ENCODE measurements around the gene SPAAR. TPM values are rescaled to one million over a fixed set of nuclear protein-coding genes. Genes with fewer than 3 reads are reported as not detected.
A peak's percentile ranks its signal among the peaks of the same experiment; 100 is the strongest.
"Not testable (repeated sequence)": the region's sequence is repeated elsewhere in the genome, so short reads cannot be mapped to it uniquely, and the experiment has no call there.

The SPAAR gene
- total RNA-seq, 4 donors from 2014 or later = 0.68 to 2.5 TPM; not detected in 2

- TF ChIP-seq POLR2AphosphoS5 (IDR thresholded peaks at IDR 0.05) (peak in 2 of 3 donors; percentile 51 to 55), POLR2A (IDR thresholded peaks at IDR 0.05) (peak; percentile 72), EP300 (IDR thresholded peaks at IDR 0.05; ENCODE audit: low read depth) (no peak)
- TF ChIP-seq, protein P1, sequence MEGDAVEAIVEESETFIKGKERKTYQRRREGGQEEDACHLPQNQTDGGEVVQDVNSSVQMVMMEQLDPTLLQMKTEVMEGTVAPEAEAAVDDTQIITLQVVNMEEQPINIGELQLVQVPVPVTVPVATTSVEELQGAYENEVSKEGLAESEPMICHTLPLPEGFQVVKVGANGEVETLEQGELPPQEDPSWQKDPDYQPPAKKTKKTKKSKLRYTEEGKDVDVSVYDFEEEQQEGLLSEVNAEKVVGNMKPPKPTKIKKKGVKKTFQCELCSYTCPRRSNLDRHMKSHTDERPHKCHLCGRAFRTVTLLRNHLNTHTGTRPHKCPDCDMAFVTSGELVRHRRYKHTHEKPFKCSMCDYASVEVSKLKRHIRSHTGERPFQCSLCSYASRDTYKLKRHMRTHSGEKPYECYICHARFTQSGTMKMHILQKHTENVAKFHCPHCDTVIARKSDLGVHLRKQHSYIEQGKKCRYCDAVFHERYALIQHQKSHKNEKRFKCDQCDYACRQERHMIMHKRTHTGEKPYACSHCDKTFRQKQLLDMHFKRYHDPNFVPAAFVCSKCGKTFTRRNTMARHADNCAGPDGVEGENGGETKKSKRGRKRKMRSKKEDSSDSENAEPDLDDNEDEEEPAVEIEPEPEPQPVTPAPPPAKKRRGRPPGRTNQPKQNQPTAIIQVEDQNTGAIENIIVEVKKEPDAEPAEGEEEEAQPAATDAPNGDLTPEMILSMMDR (IDR thresholded peaks at IDR 0.05) = peak; percentile 50 to 79 (median 60)
- peak; percentile 80 for DNase-seq
- in situ Hi-C loops (cut with MboI; ENCODE audit: low pct_ligation_motif_present in 1 of 4, low pct_unique_long_range_greater_than_20kb in 1 of 4, low sequenced_read_pairs in 3 of 4) = no loop called here
- H3K4me1 ChIP-seq = peaks cover 64 to 78% (median 71%) of the 10 kb centered on the region in 4 donors
- H3K36me3 ChIP-seq = no peaks in the 10 kb centered on the region
- intact Hi-C loops (cut with DNase I; ENCODE audit: low total_unique reads) = no loop called here
- H3K27ac ChIP-seq = peak overlapping the region; percentile 94 to 97 (median 96)
- 41 to 42% methylated on average over 6 to 14 of the region's 14 CpGs for WGBS, 2 donors (ENCODE audit: low coverage in 1 of 2)
- H3K9me3 ChIP-seq = no peaks in the 10 kb centered on the region
- H3K27me3 ChIP-seq = no peaks in the 10 kb centered on the region
- no peak overlapping the region for H3K4me3 ChIP-seq
These were observed 1.5 kb downstream of the SPAAR start for GRCh38 chr9:35910613-35911359.

GRCh38 chr9:35911690-35912089 lies 2.4 kb downstream of the SPAAR start:
- no peak overlapping the region for H3K4me3 ChIP-seq
- H3K9me3 ChIP-seq = no peaks in the 10 kb centered on the region
- TF ChIP-seq POLR2A (IDR thresholded peaks at IDR 0.05) (no peak), EP300 (IDR thresholded peaks at IDR 0.05; ENCODE audit: low read depth) (no peak), POLR2AphosphoS5 (IDR thresholded peaks at IDR 0.05) (no peak)
- TF ChIP-seq, protein P1 (IDR thresholded peaks at IDR 0.05) = no peak
- H3K27ac ChIP-seq = peak overlapping the region; percentile 94 to 97 (median 96)
- WGBS, 2 donors (ENCODE audit: low coverage in 1 of 2) = 74 to 83% methylated on average over 6 to 10 of the region's 10 CpGs
- intact Hi-C loops (cut with DNase I; ENCODE audit: low total_unique reads) = no loop called here
- no peaks in the 10 kb centered on the region for H3K36me3 ChIP-seq
- no peak for DNase-seq
- H3K27me3 ChIP-seq = no peaks in the 10 kb centered on the region
- in situ Hi-C loops (cut with MboI; ENCODE audit: low pct_ligation_motif_present in 1 of 4, low pct_unique_long_range_greater_than_20kb in 1 of 4, low sequenced_read_pairs in 3 of 4) = no loop called here
- H3K4me1 ChIP-seq = peaks cover 57 to 78% (median 70%) of the 10 kb centered on the region in 4 donors

DNA sequence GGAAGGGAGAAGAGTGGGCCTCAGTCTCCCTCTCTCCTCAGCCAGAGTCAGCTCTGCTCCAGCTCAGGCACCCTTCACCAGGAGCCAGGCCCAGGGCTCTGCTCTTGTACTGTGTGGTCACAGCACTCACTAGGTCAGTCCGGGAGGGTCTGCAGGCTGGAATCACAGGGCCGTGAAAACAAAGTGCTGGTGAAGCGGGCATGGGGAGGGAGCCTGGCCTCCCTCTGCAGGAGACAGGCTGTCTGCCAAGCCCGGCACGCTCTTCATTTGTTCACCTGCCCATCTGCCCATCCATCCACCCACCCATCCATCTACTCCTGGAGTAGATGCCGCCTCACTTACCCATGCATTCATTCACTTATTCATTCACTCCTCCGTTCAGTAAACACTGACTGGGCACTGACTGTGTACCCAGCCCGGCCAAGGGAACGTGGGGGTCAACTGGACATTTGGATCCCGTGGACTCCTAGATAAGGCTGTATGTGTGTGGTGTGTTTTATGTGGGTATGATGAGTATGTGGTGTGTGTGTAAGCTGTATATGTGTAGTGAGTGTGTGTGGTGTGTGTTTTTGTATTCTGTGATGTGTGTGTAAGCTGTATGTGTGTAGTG lies 3.6 kb downstream of the SPAAR start:
- in situ Hi-C loops (cut with MboI; ENCODE audit: low pct_ligation_motif_present in 1 of 4, low pct_unique_long_range_greater_than_20kb in 1 of 4, low sequenced_read_pairs in 3 of 4) (no loop called here), intact Hi-C loops (cut with DNase I; ENCODE audit: low total_unique reads) (no loop called here)
- DNase-seq = no peak
- H3K4me3 ChIP-seq = no peak overlapping the region
- H3K27ac ChIP-seq = no peak overlapping the region
- 88% methylated on average over 5 to 10 of the region's 10 CpGs for WGBS, 2 donors (ENCODE audit: low coverage in 1 of 2)
- no peak for TF ChIP-seq POLR2A (IDR thresholded peaks at IDR 0.05)
- H3K9me3 ChIP-seq = no peaks in the 10 kb centered on the region
- H3K4me1 ChIP-seq = peaks cover 45 to 78% (median 70%) of the 10 kb centered on the region in 4 donors
- no peaks in the 10 kb centered on the region for H3K36me3 ChIP-seq
- no peaks in the 10 kb centered on the region for H3K27me3 ChIP-seq

GRCh38 chr9:35913429-35913828 lies 4.1 kb downstream of the SPAAR start:
- H3K4me3 ChIP-seq; in situ Hi-C loops (cut with MboI; ENCODE audit: low pct_ligation_motif_present in 1 of 4, low pct_unique_long_range_greater_than_20kb in 1 of 4, low sequenced_read_pairs in 3 of 4); H3K36me3 ChIP-seq; H3K27me3 ChIP-seq; intact Hi-C loops (cut with DNase I; ENCODE audit: low total_unique reads); DNase-seq; H3K27ac ChIP-seq; H3K9me3 ChIP-seq: not testable (repeated sequence)
- peaks cover 41 to 78% (median 68%) of the 10 kb centered on the region in 4 donors for H3K4me1 ChIP-seq

- Histone ChIP-seq H3K4me3 (no peak overlapping the region), H3K27ac (peak overlapping the region; percentile 86 to 89 (median 88)), H3K9me3 (no peaks in the 10 kb centered on the region), H3K27me3 (no peaks in the 10 kb centered on the region), H3K36me3 (no peaks in the 10 kb centered on the region), H3K4me1 (peaks cover 37 to 78% (median 68%) of the 10 kb centered on the region in 4 donors)
- peak; percentile 75 for DNase-seq
- 34 to 36% methylated on average over 5 to 9 of the region's 9 CpGs for WGBS, 2 donors (ENCODE audit: low coverage in 1 of 2)
- TF ChIP-seq POLR2AphosphoS5 (IDR thresholded peaks at IDR 0.05) = peak; percentile 16 to 55 (median 34)
- TF ChIP-seq, protein P1 (IDR thresholded peaks at IDR 0.05) = no peak
- TF ChIP-seq EP300 (IDR thresholded peaks at IDR 0.05; ENCODE audit: low read depth) = no peak
- peak; percentile 41 for TF ChIP-seq POLR2A (IDR thresholded peaks at IDR 0.05)
- in situ Hi-C loops (cut with MboI; ENCODE audit: low pct_ligation_motif_present in 1 of 4, low pct_unique_long_range_greater_than_20kb in 1 of 4, low sequenced_read_pairs in 3 of 4) = no loop called here
- intact Hi-C loops (cut with DNase I; ENCODE audit: low total_unique reads) = no loop called here
These were observed 5.1 kb downstream of the SPAAR start for GRCh38 chr9:35914301-35914807.
